ENCODE measurements around the gene ZFYVE28. TPM values are rescaled to one million over a fixed set of nuclear protein-coding genes. Genes with fewer than 3 reads are reported as not detected.

The ZFYVE28 gene
- total RNA-seq, 1 donor from 2014 or later = 0.39 TPM

DNA sequence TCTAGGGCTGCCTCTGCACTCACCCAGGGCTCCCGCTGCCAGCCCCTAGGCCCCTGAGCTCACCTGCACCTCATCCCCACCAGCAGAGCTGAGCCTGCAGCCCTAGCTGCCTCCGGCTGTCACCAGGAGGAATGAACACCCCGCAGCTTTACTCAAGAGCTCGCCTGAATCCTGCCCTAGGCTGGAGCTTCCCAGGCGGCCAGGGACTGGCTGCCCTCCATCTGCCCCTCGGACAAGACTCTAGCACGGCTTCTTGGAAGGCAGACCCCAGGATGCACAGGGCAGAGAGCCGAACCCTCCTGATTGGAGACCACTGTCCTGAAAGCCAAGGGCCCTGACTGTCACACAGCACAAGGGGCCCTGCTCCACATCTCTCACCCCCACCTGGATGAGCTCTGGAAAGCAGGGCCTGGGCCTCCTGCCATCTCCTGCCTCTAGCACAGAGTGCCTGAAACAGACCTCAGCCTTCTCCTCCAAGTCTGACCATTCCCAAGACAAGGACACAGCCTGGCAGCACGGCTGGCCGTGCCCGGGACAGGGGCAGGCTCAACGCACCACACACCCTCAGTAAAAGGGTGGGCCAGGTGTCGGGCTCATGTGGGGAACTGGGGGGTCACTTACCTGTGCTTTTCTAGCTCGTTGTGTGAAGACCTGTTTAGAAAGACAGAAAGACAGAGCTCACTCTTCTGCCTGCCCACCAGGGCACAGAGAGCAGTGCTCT is 160.9 kb downstream of the ZFYVE28 start:
- H3K27me3 ChIP-seq = no peaks in the 10 kb centered on the region
- TF ChIP-seq CTCF (IDR thresholded peaks at IDR 0.05) (no peak), EZH2 (IDR thresholded peaks at IDR 0.05) (no peak), EZH2phosphoT487 (IDR thresholded peaks at IDR 0.05) (no peak)
- peaks cover 2% of the 10 kb centered on the region for H3F3A ChIP-seq (ENCODE audit: low read depth)
- H3K4me2 ChIP-seq = no peak overlapping the region
- no peak overlapping the region for H3K9ac ChIP-seq
- Mint-ChIP-seq H3K27ac (no peak overlapping the region), H3K36me3 (peaks cover 13% of the 10 kb centered on the region), H3K27me3 (ENCODE audit: insufficient read depth, low read depth) (peaks cover 8% of the 10 kb centered on the region), H3K9me3 (no peaks in the 10 kb centered on the region), H3K4me3 (no peak overlapping the region), H3K4me1 (peaks cover 5% of the 10 kb centered on the region)
- H3K27ac ChIP-seq = no peak overlapping the region
- peaks cover 6% of the 10 kb centered on the region for H3K4me1 ChIP-seq
- H3K9me3 ChIP-seq (ENCODE audit: low read depth) = no peaks in the 10 kb centered on the region
- H2AFZ ChIP-seq (replicated peaks) = no peak overlapping the region
- no peak for DNase-seq (ENCODE audit: low spot score)
- no peak overlapping the region for H3K4me3 ChIP-seq
- H3K36me3 ChIP-seq = no peaks in the 10 kb centered on the region
- peaks cover 21% of the 10 kb centered on the region for H3K79me2 ChIP-seq (ENCODE audit: low read depth)
- peaks cover 81% of the 10 kb centered on the region for H4K20me1 ChIP-seq (ENCODE audit: low read depth)

DNA sequence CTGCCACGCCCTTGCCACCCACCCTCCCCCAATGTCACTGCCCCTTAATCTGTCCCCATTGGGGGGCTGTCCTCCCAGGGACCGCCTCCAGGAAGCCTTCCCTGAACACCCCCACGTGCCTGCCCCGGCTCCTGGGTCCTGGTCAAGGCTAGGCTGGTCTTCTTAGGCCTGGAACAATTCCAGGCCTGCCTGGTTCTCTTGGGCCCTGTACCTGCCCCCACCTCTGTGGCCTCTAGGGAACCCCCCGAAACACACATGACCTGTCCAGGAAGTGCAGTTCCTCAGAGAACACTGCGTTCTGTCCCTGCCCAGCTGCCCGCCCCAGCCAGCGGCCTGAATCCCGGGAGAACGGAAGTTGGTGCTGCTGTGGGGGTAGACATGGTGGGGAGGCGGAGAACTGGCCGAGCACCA is 161.7 kb downstream of the ZFYVE28 start:
- peaks cover 5% of the 10 kb centered on the region for H3K4me1 Mint-ChIP-seq
- H3K27ac Mint-ChIP-seq = no peak overlapping the region
- Histone ChIP-seq H2AFZ (replicated peaks) (no peak overlapping the region), H3F3A (ENCODE audit: low read depth) (no peaks in the 10 kb centered on the region), H3K4me3 (no peak overlapping the region), H3K79me2 (ENCODE audit: low read depth) (peaks cover 21% of the 10 kb centered on the region), H3K9ac (no peak overlapping the region), H3K27ac (no peak overlapping the region), H3K4me2 (no peak overlapping the region), H3K9me3 (ENCODE audit: low read depth) (no peaks in the 10 kb centered on the region), H4K20me1 (ENCODE audit: low read depth) (peaks cover 86% of the 10 kb centered on the region), H3K4me1 (peaks cover 6% of the 10 kb centered on the region), H3K27me3 (no peaks in the 10 kb centered on the region), H3K36me3 (no peaks in the 10 kb centered on the region)
- no peaks in the 10 kb centered on the region for H3K9me3 Mint-ChIP-seq
- H3K4me3 Mint-ChIP-seq = no peak overlapping the region
- TF ChIP-seq EZH2 (IDR thresholded peaks at IDR 0.05) (no peak), EZH2phosphoT487 (IDR thresholded peaks at IDR 0.05) (no peak), CTCF (IDR thresholded peaks at IDR 0.05) (no peak)
- no peak for DNase-seq (ENCODE audit: low spot score)
- peaks cover 10% of the 10 kb centered on the region for H3K27me3 Mint-ChIP-seq (ENCODE audit: insufficient read depth, low read depth)
- H3K36me3 Mint-ChIP-seq = peaks cover 13% of the 10 kb centered on the region

- H3K4me1 Mint-ChIP-seq = peaks cover 5% of the 10 kb centered on the region
- no peak for DNase-seq (ENCODE audit: low spot score)
- no peaks in the 10 kb centered on the region for H3K27me3 ChIP-seq
- H3K9ac ChIP-seq = no peak overlapping the region
- no peak overlapping the region for H3K4me3 Mint-ChIP-seq
- TF ChIP-seq CTCF (IDR thresholded peaks at IDR 0.05) (no peak), EZH2phosphoT487 (IDR thresholded peaks at IDR 0.05) (no peak), EZH2 (IDR thresholded peaks at IDR 0.05) (no peak)
- H3F3A ChIP-seq (ENCODE audit: low read depth) = no peaks in the 10 kb centered on the region
- no peak overlapping the region for H3K27ac ChIP-seq
- H3K4me2 ChIP-seq = no peak overlapping the region
- peaks cover 13% of the 10 kb centered on the region for H3K36me3 Mint-ChIP-seq
- peaks cover 10% of the 10 kb centered on the region for H3K27me3 Mint-ChIP-seq (ENCODE audit: insufficient read depth, low read depth)
- H3K9me3 Mint-ChIP-seq = no peaks in the 10 kb centered on the region
- H3K4me1 ChIP-seq = peaks cover 6% of the 10 kb centered on the region
- H3K36me3 ChIP-seq = no peaks in the 10 kb centered on the region
- H4K20me1 ChIP-seq (ENCODE audit: low read depth) = peaks cover 91% of the 10 kb centered on the region
- H3K27ac Mint-ChIP-seq = no peak overlapping the region
- H2AFZ ChIP-seq (replicated peaks) = no peak overlapping the region
- H3K79me2 ChIP-seq (ENCODE audit: low read depth) = peaks cover 21% of the 10 kb centered on the region
- no peaks in the 10 kb centered on the region for H3K9me3 ChIP-seq (ENCODE audit: low read depth)
- H3K4me3 ChIP-seq = no peak overlapping the region
These were observed 162.2 kb downstream of the ZFYVE28 start for GRCh38 chr4:2256156-2256731.
